Suppressor macrophage treated with lipopolysaccharide for 1 hour (primary cell): ENCODE measurements around the gene CYBC1.

ENCODE experiments used
- DNase-seq, 3 donors: peaks; one replicate each; pipeline ENCODE4 v3.0.0-alpha.2; 2020 to 2022

CYBC1 gene

GRCh38 chr17:82450357-82451106, at the start of gene CYBC1:
TSS of gene CYBC1 (minus strand) at chr17:82450752. CDS start at chr17:82449254, 1,498 bp downstream.
- peak; percentile 98 to 99 (median 99) for DNase-seq

GRCh38 chr17:82497483-82498405, 47.2 kb upstream of the CYBC1 start:
- peak; percentile 20 to 51 (median 39) for DNase-seq

GRCh38 chr17:82496529-82497434, 46.2 kb upstream of the CYBC1 start:
- DNase-seq = peak; percentile 92 to 98 (median 98)

- no peak for DNase-seq
These were observed 45.4 kb upstream of the CYBC1 start for GRCh38 chr17:82495844-82496528.

- peak; percentile 88 to 92 (median 89) for DNase-seq
These were observed 43.9 kb upstream of the CYBC1 start for GRCh38 chr17:82494236-82495055.

GRCh38 chr17:82493226-82493781, 42.8 kb upstream of the CYBC1 start:
- no peak for DNase-seq

- no peak for DNase-seq
These were observed 42.2 kb upstream of the CYBC1 start for GRCh38 chr17:82492643-82493225.

- DNase-seq = no peak
These were observed 41.0 kb upstream of the CYBC1 start for GRCh38 chr17:82491533-82491932.

- no peak for DNase-seq
These were observed 40.6 kb upstream of the CYBC1 start for GRCh38 chr17:82491196-82491530.

- DNase-seq = no peak
These were observed 40.1 kb upstream of the CYBC1 start for GRCh38 chr17:82490512-82491195.

GRCh38 chr17:82489851-82490511, 39.4 kb upstream of the CYBC1 start:
- no peak for DNase-seq

GRCh38 chr17:82489117-82489516, 38.6 kb upstream of the CYBC1 start:
- no peak for DNase-seq

GRCh38 chr17:82487910-82488309, 37.4 kb upstream of the CYBC1 start:
- DNase-seq = no peak

- DNase-seq = no peak
These were observed 35.9 kb upstream of the CYBC1 start for GRCh38 chr17:82486231-82487094.

- DNase-seq = no peak
These were observed 33.3 kb upstream of the CYBC1 start for GRCh38 chr17:82483836-82484235.

- no peak for DNase-seq
These were observed 32.7 kb upstream of the CYBC1 start for GRCh38 chr17:82483204-82483660.

- no peak for DNase-seq
These were observed 29.8 kb upstream of the CYBC1 start for GRCh38 chr17:82480318-82480717.

GRCh38 chr17:82479602-82480001, 29.1 kb upstream of the CYBC1 start:
- DNase-seq = no peak
